Activated effector memory CD4-positive, alpha-beta T cell treated with Interleukin-2 at 50 U/mL for 16 hours (primary cell): ENCODE measurements around the gene SIRT7.
"Not testable (repeated sequence)": the region's sequence is repeated elsewhere in the genome, so short reads cannot be mapped to it uniquely, and the experiment has no call there.

Experiments used
- DNase-seq: peaks from one replicate; pipeline ENCODE4 v3.0.0-alpha.2; 2020

SIRT7 gene

GRCh38 chr17:81918832-81919545, 1.0 kb upstream of the SIRT7 start:
- DNase-seq, result no peak

- DNase-seq, result not testable (repeated sequence)
Measured at GRCh38 chr17:81918333-81918669, 325 bp upstream of the SIRT7 start.

- no peak for DNase-seq
Measured at GRCh38 chr17:81916234-81917001, 1.6 kb downstream of the SIRT7 start.

GRCh38 chr17:81915331-81915730, 2.6 kb downstream of the SIRT7 start:
- DNase-seq, result no peak

GRCh38 chr17:81914103-81914850, 3.7 kb downstream of the SIRT7 start:
- DNase-seq, result no peak

- DNase-seq, result no peak
Measured at GRCh38 chr17:81913394-81914102, 4.4 kb downstream of the SIRT7 start.

- no peak for DNase-seq
Measured at GRCh38 chr17:81912441-81913309, 5.3 kb downstream of the SIRT7 start.

GRCh38 chr17:81911969-81912368, 6.0 kb downstream of the SIRT7 start:
- no peak for DNase-seq

GRCh38 chr17:81911277-81911961, 6.6 kb downstream of the SIRT7 start, which contains the start of gene PCYT2:
Gene PCYT2 (minus strand): TSS chr17:81911399. CDS start chr17:81911355, 44 bp downstream.
- peak; percentile 88 for DNase-seq

- DNase-seq, result no peak
Measured at GRCh38 chr17:81910840-81911276, 7.1 kb downstream of the SIRT7 start.

GRCh38 chr17:81909966-81910839, 7.8 kb downstream of the SIRT7 start:
- no peak for DNase-seq

- no peak for DNase-seq
Measured at GRCh38 chr17:81909231-81909630, 8.7 kb downstream of the SIRT7 start.

- no peak for DNase-seq
Measured at GRCh38 chr17:81908793-81909192, 9.2 kb downstream of the SIRT7 start.

GRCh38 chr17:81907219-81908145, 10.5 kb downstream of the SIRT7 start:
- DNase-seq, result no peak

GRCh38 chr17:81906476-81907218, 11.3 kb downstream of the SIRT7 start:
- no peak for DNase-seq

- no peak for DNase-seq
Measured at GRCh38 chr17:81905993-81906392, 12.0 kb downstream of the SIRT7 start.

- no peak for DNase-seq
Measured at GRCh38 chr17:81905424-81905875, 12.5 kb downstream of the SIRT7 start.
